SK-N-SH (cell line): ENCODE results near the gene ARFGEF2. TPM values are rescaled to one million over a fixed set of nuclear protein-coding genes. Genes with fewer than 3 reads are reported as not detected.

Experiments used
- CTCF ChIA-PET: fragments of 300-600, 350-600 bp; formaldehyde crosslinking; extraction: SDS; loops from one replicate; lab custom pipeline; 2021; lab: Yijun Ruan, JAX
- POLR2A ChIA-PET: fragments of 350-600 bp; sonication (Branson Sonifier 250); formaldehyde crosslinking; extraction: SDS; loops from one replicate; lab custom pipeline; 2020; ENCODE audit warnings: antibody characterized with exemption, inconsistent platforms; lab: Yijun Ruan, JAX
- DNase-seq: peaks from one replicate; pipeline ENCODE4 v3.0.0; 2012
- H2AFZ ChIP-seq: fragments of 200-600 bp; sonication (generic); 2 replicates; pipeline ENCODE4 v1.8.1; 2016; ENCODE audit warnings: antibody characterized with exemption, mild to moderate bottlenecking, low read depth
- H3F3A ChIP-seq: fragments of 200-600 bp; sonication (generic); replicated peaks from 2 replicates; pipeline ENCODE3; 2016; ENCODE audit warnings: antibody characterized with exemption, mild to moderate bottlenecking; ENCODE audit not compliant: insufficient read depth
- H3K27ac ChIP-seq, 2 experiments: fragments of 200-500 bp in 1 of 2; fragments of 200-600 bp in 1 of 2; sonication (Bioruptor generic) in 1 of 2; sonication (generic), shearing (Covaris generic) in 1 of 2; 2 replicates each; pipeline versions ENCODE4 v1.5.1 to v1.6.1; 2014 to 2016; ENCODE audit warnings: low read depth in 2 of 2, inconsistent platforms in 1 of 2, low read length in 1 of 2, mild to moderate bottlenecking in 1 of 2, mixed read lengths in 1 of 2
- H3K27me3 ChIP-seq: fragments of 200-600 bp; sonication (generic), shearing (Covaris generic); 2 replicates; pipeline ENCODE4 v1.6.1; 2016; ENCODE audit warnings: mixed run types; ENCODE audit not compliant: insufficient read depth
- H3K36me3 ChIP-seq, 2 experiments: fragments of 200-500 bp in 1 of 2; fragments of 200-600 bp in 1 of 2; sonication (Bioruptor generic) in 1 of 2; sonication (generic) in 1 of 2; replicated peaks in 1 of 2; 2 replicates each; pipeline versions ENCODE3 to v1.5.1; 2014 to 2016; ENCODE audit warnings: low read length in 1 of 2, mild to moderate bottlenecking in 1 of 2; ENCODE audit not compliant: insufficient read depth in 2 of 2, control insufficient read depth in 1 of 2
- H3K4me1 ChIP-seq, 2 experiments: fragments of 200-500 bp in 1 of 2; fragments of 200-600 bp in 1 of 2; sonication (Bioruptor generic) in 1 of 2; sonication (generic), shearing (Covaris generic) in 1 of 2; 2 replicates each; pipeline versions ENCODE4 v1.5.1 to v1.6.1; 2014 to 2016; ENCODE audit warnings: low read depth in 1 of 2, low read length in 1 of 2, mixed run types in 1 of 2; ENCODE audit not compliant: insufficient read depth in 2 of 2, control insufficient read depth in 1 of 2
- H3K4me2 ChIP-seq: fragments of 200-600 bp; sonication (generic), shearing (Covaris generic); 2 replicates; pipeline ENCODE4 v1.6.1; 2017; ENCODE audit warnings: mixed run types
- H3K4me3 ChIP-seq, 2 experiments: fragments of 200-500 bp in 1 of 2; fragments of 200-600 bp in 1 of 2; sonication (Bioruptor generic) in 1 of 2; sonication (generic), shearing (Covaris generic) in 1 of 2; 2 replicates each; pipeline versions ENCODE4 v1.5.1 to v1.8.1; 2014 to 2016; ENCODE audit warnings: low read depth in 2 of 2, inconsistent platforms in 1 of 2, low read length in 1 of 2, mild to moderate bottlenecking in 1 of 2, mixed read lengths in 1 of 2, moderate library complexity in 1 of 2
- H3K79me2 ChIP-seq: fragments of 200-600 bp; sonication (generic); 2 replicates; pipeline ENCODE4 v1.8.1; 2017; ENCODE audit warnings: mild to moderate bottlenecking; ENCODE audit not compliant: insufficient read depth
- H3K9ac ChIP-seq: fragments of 200-600 bp; sonication (generic); 2 replicates; pipeline ENCODE4 v1.6.1; 2017; ENCODE audit warnings: mixed run types
- H3K9me2 ChIP-seq: fragments of 200-600 bp; sonication (generic); 2 replicates; pipeline ENCODE4 v1.6.1; 2017; ENCODE audit warnings: mixed run types
- H3K9me3 ChIP-seq: fragments of 200-600 bp; sonication (generic); 2 replicates; pipeline ENCODE4 v1.6.1; 2017; ENCODE audit warnings: mixed run types, mild to moderate bottlenecking, moderate library complexity
- H4K20me1 ChIP-seq: fragments of 200-600 bp; sonication (generic); 2 replicates; pipeline ENCODE4 v1.6.1; 2017; ENCODE audit warnings: mild to moderate bottlenecking, mixed run types; ENCODE audit not compliant: insufficient read depth
- CHD2 ChIP-seq: fragments of 150-350 bp; IDR thresholded peaks from 2 replicates; pipeline ENCODE4 v1.6.1; 2018; ENCODE audit warnings: low read length; ENCODE audit not compliant: partially characterized antibody
- EP300 ChIP-seq, 2 experiments: IDR thresholded peaks; 2 replicates each; pipeline versions ENCODE4 v1.4.0 to v1.6.1; 2012; ENCODE audit warnings: borderline replicate concordance in 1 of 2, low read depth in 1 of 2, low read length in 1 of 2
- EZH2phosphoT487 ChIP-seq: fragments of 200-600 bp; sonication (generic); IDR thresholded peaks from 2 replicates; pipeline ENCODE4 v1.6.1; 2017; ENCODE audit warnings: low read depth, mixed run types, mild to moderate bottlenecking, antibody characterized with exemption, moderate library complexity, borderline replicate concordance
- FOSL2 ChIP-seq: IDR thresholded peaks from 2 replicates; pipeline ENCODE4 v1.4.0; 2012; ENCODE audit warnings: low read depth, mild to moderate bottlenecking, moderate library complexity, borderline replicate concordance
- FOXM1 ChIP-seq: IDR thresholded peaks from 2 replicates; pipeline ENCODE4 v1.4.0; 2012; ENCODE audit warnings: low read depth, mild to moderate bottlenecking
- GATA2 ChIP-seq: sonication (generic); formaldehyde crosslinking; IDR thresholded peaks from 2 replicates; pipeline ENCODE4 v1.5.0; 2020; ENCODE audit warnings: mild to moderate bottlenecking, missing genetic modification reagents
- NFIC ChIP-seq: IDR thresholded peaks from 2 replicates; pipeline ENCODE4 v1.4.0; 2012; ENCODE audit warnings: borderline replicate concordance
- RFX5 ChIP-seq: IDR thresholded peaks from 2 replicates; pipeline ENCODE4 v1.6.1; 2012; ENCODE audit warnings: mild to moderate bottlenecking, improper control_type of control experiment, low read length
- SIN3A ChIP-seq: IDR thresholded peaks from 2 replicates; pipeline ENCODE4 v1.6.1; 2012; ENCODE audit warnings: low read depth, mild to moderate bottlenecking, low read length, moderate library complexity, borderline replicate concordance
- SMC3 ChIP-seq: IDR thresholded peaks from 2 replicates; pipeline ENCODE4 v1.6.1; 2012; ENCODE audit warnings: low read depth, low read length, improper control_type of control experiment
- TAF1 ChIP-seq: IDR thresholded peaks from 2 replicates; pipeline ENCODE4 v1.6.1; 2012; ENCODE audit warnings: low read depth, mild to moderate bottlenecking, low read length, moderate library complexity, borderline replicate concordance
- TCF12 ChIP-seq: IDR thresholded peaks from 2 replicates; pipeline ENCODE4 v1.4.0; 2012
- WGBS: methylation state at CpG from one replicate; pipeline ENCODE4 v1.1.6; 2017; ENCODE audit warnings: low lambda C conversion rate; 5-methylcytosine and 5-hydroxymethylcytosine counted together
- polyA plus RNA-seq, 3 experiments: library from polyadenylated mRNA; depleted of rRNA; stranded (reverse); fragments of >200 nt; gene quantifications; 2 replicates each; pipeline ENCODE4 v1.2.3, GENCODE V29; 2012
- TF ChIP-seq, protein P1 (sequence below): IDR thresholded peaks from 2 replicates; pipeline ENCODE4 v1.4.0; 2012; ENCODE audit warnings: low read depth, borderline replicate concordance
- TF ChIP-seq, protein P2 (sequence below): IDR thresholded peaks from 2 replicates; pipeline ENCODE4 v1.6.1; 2012; ENCODE audit warnings: mild to moderate bottlenecking, low read depth, low read length, moderate library complexity
- TF ChIP-seq, protein P3 (sequence below): fragments of 150-350 bp; IDR thresholded peaks from 2 replicates; pipeline ENCODE4 v1.6.1; 2017; ENCODE audit warnings: antibody characterized with exemption, low read length, low read depth, borderline replicate concordance
- TF ChIP-seq, protein P4 (sequence below): IDR thresholded peaks from 2 replicates; pipeline ENCODE4; 2012
- TF ChIP-seq, protein P5 (sequence below): IDR thresholded peaks from 2 replicates; pipeline ENCODE4 v1.4.0; 2012; ENCODE audit warnings: low read depth, borderline replicate concordance
- TF ChIP-seq, protein P6 (sequence below): IDR thresholded peaks from 2 replicates; pipeline ENCODE4 v1.4.0; 2012; ENCODE audit warnings: low read depth

ARFGEF2 gene
- polyA plus RNA-seq, 1 of the 3 experiments (the other 2 are of a cell fraction), result 6.1 TPM

DNA sequence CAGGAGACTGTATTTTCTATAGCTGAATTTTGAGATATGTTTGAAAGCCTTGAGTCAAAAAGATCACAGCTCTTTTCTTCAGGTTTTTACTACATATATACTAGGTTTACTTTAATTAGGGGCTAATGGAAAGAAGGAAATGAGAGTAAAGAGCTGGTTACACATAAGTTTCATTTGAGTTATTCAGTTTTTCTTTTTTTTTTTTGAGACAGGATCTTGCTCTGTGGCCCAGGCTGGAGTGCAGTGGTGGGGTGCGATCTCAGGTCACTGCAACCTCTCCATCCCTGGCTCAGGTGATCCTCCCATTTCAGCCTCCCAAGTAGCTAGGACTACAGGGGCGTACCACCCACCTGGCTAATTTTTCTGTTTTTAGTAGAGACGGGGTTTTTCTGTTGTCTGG lies 4.8 kb downstream of the ARFGEF2 start:
- WGBS, result 93% methylated on average over 3 of the region's 3 CpGs
- Histone ChIP-seq H2AFZ (no peak overlapping the region), H3K9ac (no peak overlapping the region), H3K79me2 (peaks cover 97% of the 10 kb centered on the region), H3F3A (peaks cover 17% of the 10 kb centered on the region), H3K4me3 (no peak overlapping the region), H3K4me1 (peaks cover 13% of the 10 kb centered on the region in 2 experiments; a peak in 3 of 4 replicates), H3K9me3 (no peaks in the 10 kb centered on the region)
- POLR2A ChIA-PET, result no interaction called here
- no peak for TF ChIP-seq SIN3A
- TF ChIP-seq NFIC, result no peak
- TF ChIP-seq, protein P1, sequence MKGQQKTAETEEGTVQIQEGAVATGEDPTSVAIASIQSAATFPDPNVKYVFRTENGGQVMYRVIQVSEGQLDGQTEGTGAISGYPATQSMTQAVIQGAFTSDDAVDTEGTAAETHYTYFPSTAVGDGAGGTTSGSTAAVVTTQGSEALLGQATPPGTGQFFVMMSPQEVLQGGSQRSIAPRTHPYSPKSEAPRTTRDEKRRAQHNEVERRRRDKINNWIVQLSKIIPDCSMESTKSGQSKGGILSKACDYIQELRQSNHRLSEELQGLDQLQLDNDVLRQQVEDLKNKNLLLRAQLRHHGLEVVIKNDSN, result no peak
- TF ChIP-seq, protein P2, sequence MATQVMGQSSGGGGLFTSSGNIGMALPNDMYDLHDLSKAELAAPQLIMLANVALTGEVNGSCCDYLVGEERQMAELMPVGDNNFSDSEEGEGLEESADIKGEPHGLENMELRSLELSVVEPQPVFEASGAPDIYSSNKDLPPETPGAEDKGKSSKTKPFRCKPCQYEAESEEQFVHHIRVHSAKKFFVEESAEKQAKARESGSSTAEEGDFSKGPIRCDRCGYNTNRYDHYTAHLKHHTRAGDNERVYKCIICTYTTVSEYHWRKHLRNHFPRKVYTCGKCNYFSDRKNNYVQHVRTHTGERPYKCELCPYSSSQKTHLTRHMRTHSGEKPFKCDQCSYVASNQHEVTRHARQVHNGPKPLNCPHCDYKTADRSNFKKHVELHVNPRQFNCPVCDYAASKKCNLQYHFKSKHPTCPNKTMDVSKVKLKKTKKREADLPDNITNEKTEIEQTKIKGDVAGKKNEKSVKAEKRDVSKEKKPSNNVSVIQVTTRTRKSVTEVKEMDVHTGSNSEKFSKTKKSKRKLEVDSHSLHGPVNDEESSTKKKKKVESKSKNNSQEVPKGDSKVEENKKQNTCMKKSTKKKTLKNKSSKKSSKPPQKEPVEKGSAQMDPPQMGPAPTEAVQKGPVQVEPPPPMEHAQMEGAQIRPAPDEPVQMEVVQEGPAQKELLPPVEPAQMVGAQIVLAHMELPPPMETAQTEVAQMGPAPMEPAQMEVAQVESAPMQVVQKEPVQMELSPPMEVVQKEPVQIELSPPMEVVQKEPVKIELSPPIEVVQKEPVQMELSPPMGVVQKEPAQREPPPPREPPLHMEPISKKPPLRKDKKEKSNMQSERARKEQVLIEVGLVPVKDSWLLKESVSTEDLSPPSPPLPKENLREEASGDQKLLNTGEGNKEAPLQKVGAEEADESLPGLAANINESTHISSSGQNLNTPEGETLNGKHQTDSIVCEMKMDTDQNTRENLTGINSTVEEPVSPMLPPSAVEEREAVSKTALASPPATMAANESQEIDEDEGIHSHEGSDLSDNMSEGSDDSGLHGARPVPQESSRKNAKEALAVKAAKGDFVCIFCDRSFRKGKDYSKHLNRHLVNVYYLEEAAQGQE, result no peak
- no peak for TF ChIP-seq TCF12
- no peak for TF ChIP-seq GATA2 (CRISPR knock-in tag)
- TF ChIP-seq, protein P3, sequence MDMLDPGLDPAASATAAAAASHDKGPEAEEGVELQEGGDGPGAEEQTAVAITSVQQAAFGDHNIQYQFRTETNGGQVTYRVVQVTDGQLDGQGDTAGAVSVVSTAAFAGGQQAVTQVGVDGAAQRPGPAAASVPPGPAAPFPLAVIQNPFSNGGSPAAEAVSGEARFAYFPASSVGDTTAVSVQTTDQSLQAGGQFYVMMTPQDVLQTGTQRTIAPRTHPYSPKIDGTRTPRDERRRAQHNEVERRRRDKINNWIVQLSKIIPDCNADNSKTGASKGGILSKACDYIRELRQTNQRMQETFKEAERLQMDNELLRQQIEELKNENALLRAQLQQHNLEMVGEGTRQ, result no peak
- TF ChIP-seq, protein P4, sequence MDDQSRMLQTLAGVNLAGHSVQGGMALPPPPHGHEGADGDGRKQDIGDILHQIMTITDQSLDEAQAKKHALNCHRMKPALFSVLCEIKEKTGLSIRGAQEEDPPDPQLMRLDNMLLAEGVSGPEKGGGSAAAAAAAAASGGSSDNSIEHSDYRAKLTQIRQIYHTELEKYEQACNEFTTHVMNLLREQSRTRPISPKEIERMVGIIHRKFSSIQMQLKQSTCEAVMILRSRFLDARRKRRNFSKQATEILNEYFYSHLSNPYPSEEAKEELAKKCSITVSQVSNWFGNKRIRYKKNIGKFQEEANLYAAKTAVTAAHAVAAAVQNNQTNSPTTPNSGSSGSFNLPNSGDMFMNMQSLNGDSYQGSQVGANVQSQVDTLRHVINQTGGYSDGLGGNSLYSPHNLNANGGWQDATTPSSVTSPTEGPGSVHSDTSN, result no peak
- TF ChIP-seq FOXM1, result no peak
- TF ChIP-seq TAF1, result no peak
- TF ChIP-seq CHD2, result no peak
- TF ChIP-seq, protein P5, sequence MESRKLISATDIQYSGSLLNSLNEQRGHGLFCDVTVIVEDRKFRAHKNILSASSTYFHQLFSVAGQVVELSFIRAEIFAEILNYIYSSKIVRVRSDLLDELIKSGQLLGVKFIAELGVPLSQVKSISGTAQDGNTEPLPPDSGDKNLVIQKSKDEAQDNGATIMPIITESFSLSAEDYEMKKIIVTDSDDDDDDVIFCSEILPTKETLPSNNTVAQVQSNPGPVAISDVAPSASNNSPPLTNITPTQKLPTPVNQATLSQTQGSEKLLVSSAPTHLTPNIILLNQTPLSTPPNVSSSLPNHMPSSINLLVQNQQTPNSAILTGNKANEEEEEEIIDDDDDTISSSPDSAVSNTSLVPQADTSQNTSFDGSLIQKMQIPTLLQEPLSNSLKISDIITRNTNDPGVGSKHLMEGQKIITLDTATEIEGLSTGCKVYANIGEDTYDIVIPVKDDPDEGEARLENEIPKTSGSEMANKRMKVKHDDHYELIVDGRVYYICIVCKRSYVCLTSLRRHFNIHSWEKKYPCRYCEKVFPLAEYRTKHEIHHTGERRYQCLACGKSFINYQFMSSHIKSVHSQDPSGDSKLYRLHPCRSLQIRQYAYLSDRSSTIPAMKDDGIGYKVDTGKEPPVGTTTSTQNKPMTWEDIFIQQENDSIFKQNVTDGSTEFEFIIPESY, result no peak
- no peak for TF ChIP-seq SMC3
- TF ChIP-seq, protein P6, sequence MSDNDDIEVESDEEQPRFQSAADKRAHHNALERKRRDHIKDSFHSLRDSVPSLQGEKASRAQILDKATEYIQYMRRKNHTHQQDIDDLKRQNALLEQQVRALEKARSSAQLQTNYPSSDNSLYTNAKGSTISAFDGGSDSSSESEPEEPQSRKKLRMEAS, result no peak
- no peak for TF ChIP-seq EZH2phosphoT487
- TF ChIP-seq RFX5, result no peak
- no peak for TF ChIP-seq EP300 (IDR thresholded peaks at IDR 0.05; ENCODE audit: borderline replicate concordance in 1 of 2, low read depth in 1 of 2, low read length in 1 of 2)
- no peak for TF ChIP-seq FOSL2
- TF ChIP-seq, all 33 proteins: peak for 0
- Histone ChIP-seq H3K9me2 (no peaks in the 10 kb centered on the region), H3K4me2 (no peak overlapping the region), H3K27me3 (no peaks in the 10 kb centered on the region), H4K20me1 (peaks cover 59% of the 10 kb centered on the region), H3K36me3 (peaks cover 0 to 5% of the 10 kb centered on the region in 2 experiments), H3K27ac (no peak overlapping the region)
- CTCF ChIA-PET, result interaction anchor here (1.2 kb wide), 1 partner anchor 21 kb away, joined by 7 read pairs; no protein-coding TSS in a partner anchor
- DNase-seq, result no peak
